HG03064 (cell line): Measurements from ENCODE around the gene CLCA2.
"Not testable (repeated sequence)": the region's sequence is repeated elsewhere in the genome, so short reads cannot be mapped to it uniquely, and the experiment has no call there.

Source experiments
- ATAC-seq: cut with Tn5 transposase; IDR thresholded peaks from one replicate; pipeline ENCODE4 v1.9.1; 2021; ENCODE audit warnings: low read depth; ENCODE audit not compliant: unreplicated experiment

Gene CLCA2

GRCh38 chr1:86472152-86472551 lies 48.2 kb downstream of the CLCA2 start:
- ATAC-seq: no peak

- no peak for ATAC-seq
These were observed 48.8 kb downstream of the CLCA2 start for GRCh38 chr1:86472767-86473166.

- ATAC-seq: no peak
These were observed 53.3 kb downstream of the CLCA2 start for GRCh38 chr1:86477256-86477655.

DNA sequence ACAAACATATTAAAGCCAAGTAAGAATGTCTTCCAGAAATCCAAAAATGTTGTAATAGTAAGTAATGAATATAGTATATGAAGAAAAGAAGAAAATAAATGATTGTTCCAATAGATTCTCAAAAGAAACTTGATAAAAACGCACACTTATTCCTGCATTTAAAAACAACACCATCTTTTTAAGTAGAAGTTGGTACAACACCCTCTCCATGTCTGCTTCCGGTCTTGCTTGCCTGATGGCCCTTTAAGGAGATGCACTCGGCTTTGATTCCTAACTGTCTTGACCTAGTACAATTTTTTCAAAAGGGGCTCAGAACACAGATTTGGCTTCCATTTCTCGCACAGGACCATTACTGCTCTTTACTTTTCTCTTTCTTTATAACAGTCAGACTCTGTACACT lies 53.7 kb downstream of the CLCA2 start:
- no peak for ATAC-seq

- no peak for ATAC-seq
These were observed 54.6 kb downstream of the CLCA2 start for GRCh38 chr1:86478416-86479156.

GRCh38 chr1:86481966-86482365 lies 58.0 kb downstream of the CLCA2 start:
- no peak for ATAC-seq

GRCh38 chr1:86487131-86487810 lies 63.3 kb downstream of the CLCA2 start:
- no peak for ATAC-seq

DNA sequence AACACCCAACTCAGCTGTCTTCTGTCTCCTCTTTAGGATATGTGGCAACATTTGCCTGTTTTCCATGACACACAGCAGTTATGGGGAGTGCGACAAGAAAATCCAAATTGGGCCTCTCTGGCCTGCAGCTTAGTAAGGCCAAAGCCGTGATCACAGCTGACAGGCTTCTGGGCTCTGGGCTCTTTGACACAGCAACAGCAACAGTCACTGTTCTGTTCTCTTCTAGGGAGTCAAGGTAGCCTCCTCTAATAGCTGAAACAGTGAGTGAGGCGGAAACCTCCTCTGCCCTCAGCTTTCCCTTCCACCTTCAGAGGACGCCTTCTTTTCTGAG lies 63.8 kb downstream of the CLCA2 start:
- no peak for ATAC-seq

- no peak for ATAC-seq
These were observed 65.4 kb downstream of the CLCA2 start for GRCh38 chr1:86489242-86489878.

DNA sequence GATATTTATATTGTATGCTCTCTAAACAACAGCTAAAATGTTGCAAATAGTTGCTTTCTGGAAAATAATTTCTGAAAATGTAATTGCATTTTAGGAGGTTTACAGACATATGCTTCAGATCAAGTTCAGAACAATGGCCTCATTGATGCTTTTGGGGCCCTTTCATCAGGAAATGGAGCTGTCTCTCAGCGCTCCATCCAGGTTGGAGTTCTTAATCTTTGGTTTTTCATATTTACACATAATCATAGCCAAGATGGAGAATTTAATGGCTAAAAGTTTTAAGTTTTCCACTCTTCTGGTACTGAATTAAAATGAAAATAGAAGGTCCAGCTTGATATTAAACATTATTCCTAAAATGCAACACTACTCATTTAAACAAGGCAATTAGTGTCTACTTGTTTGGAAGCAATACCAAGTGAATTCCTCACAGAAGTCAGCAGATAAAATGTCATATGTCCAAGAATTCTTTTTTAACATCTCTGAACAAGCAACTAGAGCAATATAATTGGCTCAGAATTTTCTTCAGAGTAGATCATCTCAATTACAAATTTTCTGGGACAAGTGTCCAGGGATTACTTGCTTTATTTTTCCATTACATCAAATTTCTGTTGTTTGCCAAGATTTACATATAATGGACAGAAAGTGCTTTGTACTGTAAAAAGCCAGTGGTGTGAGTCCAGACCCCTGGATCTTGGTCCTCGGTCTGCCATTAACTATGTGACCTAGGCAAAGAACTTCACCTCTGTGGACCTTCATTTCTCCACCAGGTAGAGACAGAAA lies 67.4 kb downstream of the CLCA2 start:
- ATAC-seq: no peak

DNA sequence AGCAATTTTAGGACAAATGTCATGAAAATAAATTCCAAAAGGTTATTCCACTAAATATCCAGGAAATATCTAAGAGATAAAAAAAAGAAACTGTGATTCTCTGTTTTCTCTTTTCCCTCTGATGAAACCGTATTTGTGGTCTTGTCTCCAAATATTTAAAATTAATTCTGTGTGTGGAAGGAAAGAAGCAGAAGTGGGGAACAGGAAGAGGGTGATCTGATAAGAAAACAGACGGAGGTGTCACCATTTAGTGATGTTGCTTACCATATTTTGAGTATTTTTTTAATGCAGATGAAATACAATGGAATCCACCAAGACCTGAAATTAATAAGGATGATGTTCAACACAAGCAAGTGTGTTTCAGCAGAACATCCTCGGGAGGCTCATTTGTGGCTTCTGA lies 74.3 kb downstream of the CLCA2 start:
- ATAC-seq: no peak

DNA sequence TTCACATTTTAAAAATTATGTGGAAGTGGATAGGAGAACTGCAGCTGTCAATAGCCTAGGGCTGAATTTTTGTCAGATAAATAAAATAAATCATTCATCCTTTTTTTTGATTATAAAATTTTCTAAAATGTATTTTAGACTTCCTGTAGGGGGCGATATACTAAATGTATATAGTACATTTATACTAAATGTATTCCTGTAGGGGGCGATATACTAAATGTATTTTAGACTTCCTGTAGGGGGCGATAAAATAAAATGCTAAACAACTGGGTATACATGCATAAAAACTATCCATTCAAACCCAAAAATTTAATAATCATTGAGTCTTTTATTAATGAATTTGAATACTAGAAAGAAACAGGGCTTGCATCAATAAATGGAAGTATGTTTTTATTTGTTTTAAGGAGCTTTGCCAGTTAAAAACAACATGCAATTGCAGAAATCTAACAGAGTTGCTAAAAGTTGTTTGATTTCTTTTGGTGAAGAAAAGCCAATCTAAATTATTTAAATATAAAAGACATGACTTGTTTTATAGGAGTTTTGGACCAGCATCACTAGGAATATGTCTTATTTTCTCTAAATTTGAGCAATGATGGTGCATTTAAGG lies 76.1 kb downstream of the CLCA2 start:
- peak; percentile 40 for ATAC-seq

DNA sequence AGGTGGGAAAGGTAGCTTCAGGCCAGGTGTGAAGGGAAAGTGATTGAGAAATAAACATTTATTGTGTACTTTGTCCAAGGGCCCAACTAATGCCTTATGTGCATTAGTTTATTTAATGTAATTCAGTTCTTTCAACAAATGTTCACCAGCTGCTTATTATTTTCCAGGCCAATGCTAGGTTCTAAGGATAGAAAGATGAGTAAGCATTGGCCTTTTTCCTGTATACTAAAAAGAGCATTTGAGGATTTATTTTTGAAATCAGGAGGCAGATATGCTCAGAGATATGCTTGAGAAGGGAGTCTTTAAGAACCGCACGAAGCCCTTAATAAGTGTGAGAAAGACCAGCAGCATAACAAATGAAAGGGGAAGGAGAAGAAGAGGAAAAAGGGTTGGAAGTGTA lies 76.7 kb downstream of the CLCA2 start:
- ATAC-seq: no peak

DNA sequence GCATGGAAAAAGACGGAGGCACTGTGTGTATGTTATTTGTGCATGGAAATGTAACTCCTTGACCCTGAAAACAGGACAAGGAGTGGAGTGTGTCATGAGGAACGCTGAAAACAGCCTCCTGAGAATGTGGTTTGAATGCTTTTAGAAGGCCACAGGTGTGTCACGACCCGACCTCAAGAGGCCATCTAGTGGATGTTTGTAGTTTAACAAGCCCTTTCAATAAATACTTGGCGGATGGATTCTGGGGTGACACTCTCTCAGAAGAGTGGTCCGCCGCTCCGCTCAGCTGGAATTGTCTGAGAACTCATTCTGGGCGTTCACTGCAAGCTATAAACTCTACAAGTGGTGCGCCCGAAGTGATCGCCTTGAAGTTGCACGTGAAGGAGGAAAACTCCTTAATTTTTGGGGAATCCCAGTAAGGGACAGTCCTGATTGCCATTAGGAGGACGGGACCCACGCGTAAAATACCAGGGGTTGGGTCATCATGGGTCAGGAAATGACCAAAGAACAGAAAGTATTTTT lies 78.2 kb downstream of the CLCA2 start:
- not testable (repeated sequence) for ATAC-seq

- no peak for ATAC-seq
These were observed 78.9 kb downstream of the CLCA2 start for GRCh38 chr1:86502721-86503405.

DNA sequence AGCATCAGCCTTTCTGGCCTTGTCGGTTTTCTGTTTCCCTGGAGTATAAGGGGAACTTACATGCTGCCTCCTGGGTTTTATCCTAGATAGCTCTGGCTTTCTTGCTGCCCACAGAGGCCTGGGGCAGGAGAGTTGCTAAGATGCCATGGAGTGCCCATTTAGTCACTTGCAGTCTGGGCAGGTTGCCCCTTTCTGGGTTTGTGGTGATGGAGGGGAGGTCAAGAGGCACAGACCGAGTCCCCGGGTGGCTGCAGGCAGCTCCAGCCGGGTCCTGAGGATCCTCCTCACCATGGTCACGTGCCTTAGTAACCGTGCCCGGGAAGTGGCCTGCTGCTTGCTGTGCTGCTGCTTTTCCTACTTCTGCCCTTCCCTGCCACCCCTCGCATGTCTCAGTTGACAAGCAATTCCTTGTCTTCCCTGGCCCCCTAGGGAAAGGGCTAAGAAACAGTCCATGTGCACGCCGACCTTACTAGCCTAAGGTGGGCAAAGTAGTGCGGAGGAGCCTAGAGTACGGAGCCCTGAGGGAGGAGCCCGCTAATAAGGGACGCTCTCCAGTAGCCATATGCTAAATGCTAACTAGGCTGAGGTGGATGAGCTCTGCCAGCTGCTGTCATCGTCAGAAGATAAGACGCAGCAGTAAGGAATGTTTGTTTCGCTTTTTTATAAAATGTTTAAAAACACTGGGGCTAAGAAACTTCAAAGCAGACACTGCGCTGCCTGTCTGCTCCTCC lies 79.6 kb downstream of the CLCA2 start:
- ATAC-seq: no peak

DNA sequence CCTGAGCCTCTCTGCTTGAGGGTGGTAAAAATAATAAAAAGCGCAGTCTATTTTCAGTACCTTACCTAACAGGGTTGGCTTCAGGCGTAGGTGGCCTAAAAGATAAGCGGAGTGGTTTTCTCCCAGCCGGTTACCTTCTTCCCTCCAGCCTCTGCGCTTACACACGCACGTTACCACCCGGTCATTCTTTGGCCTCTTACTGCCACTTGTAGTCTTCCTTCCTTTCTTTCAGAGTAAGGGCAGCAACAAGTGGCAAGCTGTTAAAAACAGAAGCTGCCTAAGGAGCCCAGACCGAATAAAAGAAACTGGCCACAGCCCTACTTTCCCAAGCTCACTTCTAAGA lies 80.1 kb downstream of the CLCA2 start:
- no peak for ATAC-seq

- no peak for ATAC-seq
These were observed 81.1 kb downstream of the CLCA2 start for GRCh38 chr1:86504895-86505563.

DNA sequence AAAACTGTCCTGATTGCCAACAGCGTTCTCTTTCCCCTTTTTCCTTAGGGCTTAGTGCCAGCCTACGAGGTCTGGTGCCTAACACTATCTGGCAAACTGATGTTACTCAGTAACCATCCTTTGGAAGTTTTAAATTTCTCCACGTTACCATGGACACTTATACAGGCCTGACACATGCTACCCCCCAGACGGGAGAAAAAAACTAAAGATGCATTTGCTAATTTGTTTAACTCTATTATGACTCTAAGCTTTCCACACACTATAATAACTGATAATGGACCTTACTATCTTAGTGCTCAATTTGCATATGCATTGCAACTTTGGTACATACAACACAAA lies 81.6 kb downstream of the CLCA2 start:
- no peak for ATAC-seq
